SU-DHL-6 (cell line): Measurements from ENCODE around the gene SRPRB.

Experiments used
- EZH2phosphoT487 ChIP-seq: fragments of 200-600 bp; sonication (generic), shearing (Covaris generic); conservative IDR thresholded peaks from 2 replicates; pipeline ENCODE4 v1.6.1; 2018; ENCODE audit warnings: mild to moderate bottlenecking, antibody characterized with exemption, low read length, moderate library complexity, mixed read lengths
- TF ChIP-seq, protein P1 (sequence below): fragments of 200-600 bp; sonication (generic); IDR thresholded peaks from one replicate; pipeline ENCODE4 v1.5.1; 2017; ENCODE audit warnings: antibody characterized with exemption, mild to moderate bottlenecking, low read length, moderate library complexity; ENCODE audit not compliant: insufficient read depth, poor library complexity, severe bottlenecking

DNA sequence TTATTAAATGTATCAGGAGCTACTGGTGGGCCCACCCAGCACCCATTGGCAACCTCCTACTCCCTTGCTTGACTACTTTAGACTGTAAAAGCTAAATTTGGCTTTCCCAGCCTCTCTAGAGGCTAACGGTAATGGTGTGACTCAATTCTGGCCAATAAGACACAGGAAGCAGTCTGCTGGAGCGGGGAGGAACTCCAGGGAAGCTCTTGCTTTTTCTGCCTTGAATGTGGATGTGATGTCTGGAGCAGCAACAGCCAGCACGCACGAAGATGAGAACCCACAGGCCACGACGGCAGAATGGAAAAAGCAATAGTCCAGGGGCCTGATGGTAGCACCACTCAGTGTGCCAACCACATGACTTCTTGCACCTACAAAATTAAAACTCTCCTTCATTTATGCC, 50.2 kb downstream of the SRPRB start:
- TF ChIP-seq, protein P1, sequence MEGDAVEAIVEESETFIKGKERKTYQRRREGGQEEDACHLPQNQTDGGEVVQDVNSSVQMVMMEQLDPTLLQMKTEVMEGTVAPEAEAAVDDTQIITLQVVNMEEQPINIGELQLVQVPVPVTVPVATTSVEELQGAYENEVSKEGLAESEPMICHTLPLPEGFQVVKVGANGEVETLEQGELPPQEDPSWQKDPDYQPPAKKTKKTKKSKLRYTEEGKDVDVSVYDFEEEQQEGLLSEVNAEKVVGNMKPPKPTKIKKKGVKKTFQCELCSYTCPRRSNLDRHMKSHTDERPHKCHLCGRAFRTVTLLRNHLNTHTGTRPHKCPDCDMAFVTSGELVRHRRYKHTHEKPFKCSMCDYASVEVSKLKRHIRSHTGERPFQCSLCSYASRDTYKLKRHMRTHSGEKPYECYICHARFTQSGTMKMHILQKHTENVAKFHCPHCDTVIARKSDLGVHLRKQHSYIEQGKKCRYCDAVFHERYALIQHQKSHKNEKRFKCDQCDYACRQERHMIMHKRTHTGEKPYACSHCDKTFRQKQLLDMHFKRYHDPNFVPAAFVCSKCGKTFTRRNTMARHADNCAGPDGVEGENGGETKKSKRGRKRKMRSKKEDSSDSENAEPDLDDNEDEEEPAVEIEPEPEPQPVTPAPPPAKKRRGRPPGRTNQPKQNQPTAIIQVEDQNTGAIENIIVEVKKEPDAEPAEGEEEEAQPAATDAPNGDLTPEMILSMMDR = no peak
- TF ChIP-seq EZH2phosphoT487 = no peak
